Measurements from ENCODE around the gene FHIT. TPM values are rescaled to one million over a fixed set of nuclear protein-coding genes. Genes with fewer than 3 reads are reported as not detected.
"Not testable (repeated sequence)": the region's sequence is repeated elsewhere in the genome, so short reads cannot be mapped to it uniquely, and the experiment has no call there.

The FHIT gene
- total RNA-seq, 1 experiment from 2014 or later, result 3.6 TPM

- CTCF ChIA-PET, result no interaction called here
- Histone ChIP-seq H3K36me3 (ENCODE audit: low read depth, low read length) (no peaks in the 10 kb centered on the region), H4K20me1 (ENCODE audit: low read length) (no peaks in the 10 kb centered on the region), H3K4me3 (ENCODE audit: low read length) (no peak overlapping the region), H3K9me2 (replicated peaks; ENCODE audit: low read length) (no peaks in the 10 kb centered on the region), H3K79me2 (ENCODE audit: low read length) (no peaks in the 10 kb centered on the region), H3K27me3 (ENCODE audit: low read length) (peaks cover 25% of the 10 kb centered on the region; the same call in 1 of the 2 replicates), H3K9ac (ENCODE audit: low read length) (no peak overlapping the region), H3K9me3 (ENCODE audit: low read length) (no peaks in the 10 kb centered on the region), H3K27ac (ENCODE audit: low read length) (no peak overlapping the region), H3F3A (ENCODE audit: low read length, unreplicated experiment) (no peaks in the 10 kb centered on the region), H3K4me2 (ENCODE audit: low read length) (no peak overlapping the region), H2AFZ (ENCODE audit: low read length) (no peak overlapping the region), H3K4me1 (ENCODE audit: insufficient read depth, low read length) (no peaks in the 10 kb centered on the region)
- POLR2A ChIA-PET (ENCODE audit: unreplicated experiment), result no interaction called here
- no TSS peak for BruUV-seq (replicated peaks)
- DNase-seq, result no peak
- TF ChIP-seq EZH2phosphoT487 (IDR thresholded peaks at IDR 0.05; ENCODE audit: borderline replicate concordance, low read length), result no peak
- TF ChIP-seq EZH2 (IDR thresholded peaks at IDR 0.05; ENCODE audit: low read length, unreplicated experiment), result no peak
- no peak for TF ChIP-seq CTCF (conservative IDR thresholded peaks at IDR 0.05; ENCODE audit: low read depth, low read length)
- intact Hi-C loops (cut with micrococcal nuclease), result no loop called here
- ATAC-seq, result no peak
Observed at GRCh38 chr3:59937201-59937600, 1314.1 kb downstream of the FHIT start.

GRCh38 chr3:59936472-59936871 is 1314.8 kb downstream of the FHIT start:
- Histone ChIP-seq H3K4me3 (ENCODE audit: low read length) (no peak overlapping the region), H3K27ac (ENCODE audit: low read length) (no peak overlapping the region), H3K9me3 (ENCODE audit: low read length) (no peaks in the 10 kb centered on the region), H4K20me1 (ENCODE audit: low read length) (no peaks in the 10 kb centered on the region), H3K9ac (ENCODE audit: low read length) (no peak overlapping the region), H2AFZ (ENCODE audit: low read length) (no peak overlapping the region), H3F3A (ENCODE audit: low read length, unreplicated experiment) (no peaks in the 10 kb centered on the region), H3K9me2 (replicated peaks; ENCODE audit: low read length) (no peaks in the 10 kb centered on the region), H3K79me2 (ENCODE audit: low read length) (no peaks in the 10 kb centered on the region), H3K27me3 (ENCODE audit: low read length) (peaks cover 21% of the 10 kb centered on the region; the same call in 1 of the 2 replicates), H3K4me2 (ENCODE audit: low read length) (no peak overlapping the region), H3K36me3 (ENCODE audit: low read depth, low read length) (no peaks in the 10 kb centered on the region), H3K4me1 (ENCODE audit: insufficient read depth, low read length) (no peaks in the 10 kb centered on the region)
- intact Hi-C loops (cut with micrococcal nuclease), result no loop called here
- POLR2A ChIA-PET (ENCODE audit: unreplicated experiment), result no interaction called here
- ATAC-seq, result no peak
- CTCF ChIA-PET, result no interaction called here
- no peak for TF ChIP-seq CTCF (conservative IDR thresholded peaks at IDR 0.05; ENCODE audit: low read depth, low read length)
- TF ChIP-seq EZH2phosphoT487 (IDR thresholded peaks at IDR 0.05; ENCODE audit: borderline replicate concordance, low read length), result no peak
- no peak for TF ChIP-seq EZH2 (IDR thresholded peaks at IDR 0.05; ENCODE audit: low read length, unreplicated experiment)
- BruUV-seq (replicated peaks), result no TSS peak
- no peak for DNase-seq

GRCh38 chr3:59935025-59935424 is 1316.2 kb downstream of the FHIT start:
- no peaks in the 10 kb centered on the region for H3K9me2 ChIP-seq (replicated peaks; ENCODE audit: low read length)
- no peaks in the 10 kb centered on the region for H3F3A ChIP-seq (ENCODE audit: low read length, unreplicated experiment)
- ATAC-seq (no peak), DNase-seq (no peak)
- H3K36me3 ChIP-seq (ENCODE audit: low read depth, low read length), result no peaks in the 10 kb centered on the region
- H3K27me3 ChIP-seq (ENCODE audit: low read length), result peaks cover 22% of the 10 kb centered on the region; the same call in 1 of the 2 replicates
- BruUV-seq (replicated peaks), result no TSS peak
- no peak overlapping the region for H3K9ac ChIP-seq (ENCODE audit: low read length)
- intact Hi-C loops (cut with micrococcal nuclease), result no loop called here
- H4K20me1 ChIP-seq (ENCODE audit: low read length), result no peaks in the 10 kb centered on the region
- ChIA-PET POLR2A (ENCODE audit: unreplicated experiment) (no interaction called here), CTCF (no interaction called here)
- no peaks in the 10 kb centered on the region for H3K79me2 ChIP-seq (ENCODE audit: low read length)
- H3K9me3 ChIP-seq (ENCODE audit: low read length), result no peaks in the 10 kb centered on the region
- H2AFZ ChIP-seq (ENCODE audit: low read length), result no peak overlapping the region
- TF ChIP-seq EZH2phosphoT487 (IDR thresholded peaks at IDR 0.05; ENCODE audit: borderline replicate concordance, low read length) (no peak), EZH2 (IDR thresholded peaks at IDR 0.05; ENCODE audit: low read length, unreplicated experiment) (no peak)
- H3K27ac ChIP-seq (ENCODE audit: low read length), result no peak overlapping the region
- H3K4me2 ChIP-seq (ENCODE audit: low read length), result no peak overlapping the region
- no peak overlapping the region for H3K4me3 ChIP-seq (ENCODE audit: low read length)
- H3K4me1 ChIP-seq (ENCODE audit: insufficient read depth, low read length), result no peaks in the 10 kb centered on the region

GRCh38 chr3:59934560-59934959 is 1316.7 kb downstream of the FHIT start:
- H3K36me3 ChIP-seq (ENCODE audit: low read depth, low read length); H3F3A ChIP-seq (ENCODE audit: low read length, unreplicated experiment); H3K4me2 ChIP-seq (ENCODE audit: low read length); DNase-seq; H3K79me2 ChIP-seq (ENCODE audit: low read length); H3K4me1 ChIP-seq (ENCODE audit: insufficient read depth, low read length); H3K4me3 ChIP-seq (ENCODE audit: low read length); H3K27ac ChIP-seq (ENCODE audit: low read length); H3K9me2 ChIP-seq (replicated peaks; ENCODE audit: low read length); H2AFZ ChIP-seq (ENCODE audit: low read length); CTCF ChIA-PET; POLR2A ChIA-PET (ENCODE audit: unreplicated experiment); H3K9ac ChIP-seq (ENCODE audit: low read length); H3K9me3 ChIP-seq (ENCODE audit: low read length); intact Hi-C loops (cut with micrococcal nuclease); ATAC-seq; H4K20me1 ChIP-seq (ENCODE audit: low read length); BruUV-seq (replicated peaks): not testable (repeated sequence)
- peaks cover 19% of the 10 kb centered on the region; the same call in 1 of the 2 replicates for H3K27me3 ChIP-seq (ENCODE audit: low read length)

All from PC-3 (cell line).